NCI-H2107 treated with DMSO at 0.1 percent for 48 hours (cell line): ENCODE data around the gene HCFC1R1.

Experiments
- DNase-seq: peaks from one replicate; lab custom pipeline; 2025; ENCODE audit not compliant: unreplicated experiment; lab: John Stamatoyannopoulos, UW

Gene HCFC1R1

GRCh38 chr16:3001316-3001715 lies 22.4 kb downstream of the HCFC1R1 start:
- DNase-seq = no peak

- no peak for DNase-seq
Observed at GRCh38 chr16:3000540-3000939, 23.2 kb downstream of the HCFC1R1 start.

GRCh38 chr16:2999929-3000328 lies 23.8 kb downstream of the HCFC1R1 start:
- no peak for DNase-seq

- no peak for DNase-seq
Observed at GRCh38 chr16:2996298-2996697, 27.4 kb downstream of the HCFC1R1 start.

GRCh38 chr16:2992383-2993081 lies 31.2 kb downstream of the HCFC1R1 start:
- no peak for DNase-seq

- no peak for DNase-seq
Observed at GRCh38 chr16:2991566-2992261, 32.0 kb downstream of the HCFC1R1 start.

GRCh38 chr16:2990891-2991290 lies 32.9 kb downstream of the HCFC1R1 start:
- DNase-seq = no peak

- DNase-seq = no peak
Observed at GRCh38 chr16:2988590-2989099, 35.1 kb downstream of the HCFC1R1 start.

GRCh38 chr16:2987833-2988232 lies 35.9 kb downstream of the HCFC1R1 start:
- peak; percentile 60 for DNase-seq

- DNase-seq = no peak
Observed at GRCh38 chr16:2987286-2987685, 36.5 kb downstream of the HCFC1R1 start.

- no peak for DNase-seq
Observed at GRCh38 chr16:2986623-2987188, 37.0 kb downstream of the HCFC1R1 start.

- no peak for DNase-seq
Observed at GRCh38 chr16:2985893-2986355, 37.8 kb downstream of the HCFC1R1 start.

GRCh38 chr16:2985462-2985861 lies 38.3 kb downstream of the HCFC1R1 start:
- no peak for DNase-seq

- DNase-seq = peak; percentile 49
Observed at GRCh38 chr16:2983706-2984136, 40.0 kb downstream of the HCFC1R1 start.

GRCh38 chr16:2982402-2982801 lies 41.3 kb downstream of the HCFC1R1 start:
- no peak for DNase-seq

GRCh38 chr16:2981899-2982250 lies 41.9 kb downstream of the HCFC1R1 start:
- DNase-seq = no peak

- no peak for DNase-seq
Observed at GRCh38 chr16:2981177-2981898, 42.4 kb downstream of the HCFC1R1 start.

- peak; percentile 79 for DNase-seq
Observed at GRCh38 chr16:2980227-2981176, 43.2 kb downstream of the HCFC1R1 start, which contains the start of gene PKMYT1. Gene PKMYT1, minus strand, starts transcription at chr16:2980446. Its CDS starts 789 bp downstream, at chr16:2979657.

- DNase-seq = no peak
Observed at GRCh38 chr16:2979669-2980226, 44.0 kb downstream of the HCFC1R1 start.

GRCh38 chr16:2977440-2977839 lies 46.3 kb downstream of the HCFC1R1 start:
- DNase-seq = peak; percentile 65
